HL-60 (cell line): ENCODE results near the gene NEDD8.

Experiments
- DNase-seq, 2 experiments: peaks; one replicate each; pipeline ENCODE4 v3.0.0-alpha.2; 2010 to 2020; ENCODE audit warnings: low read depth in 1 of 2, low spot score in 1 of 2
- H3K27ac ChIP-seq: fragments of 250-450 bp; sonication (Bioruptor Pico); replicated peaks from 2 replicates; pipeline ENCODE4 v1.5.1; 2020; ENCODE audit warnings: mild to moderate bottlenecking, moderate library complexity
- H3K27me3 ChIP-seq: fragments of 250-450 bp; sonication (Bioruptor Pico); 2 replicates; pipeline ENCODE4 v1.5.1; 2021; ENCODE audit warnings: mild to moderate bottlenecking, moderate library complexity; ENCODE audit not compliant: insufficient read depth, poor library complexity, severe bottlenecking
- H3K4me3 ChIP-seq: replicated peaks from 2 replicates; pipeline ENCODE4 v1.5.1; 2011; ENCODE audit warnings: mild to moderate bottlenecking, control low read depth, low read length; ENCODE audit not compliant: insufficient read depth
- GABPA ChIP-seq: IDR thresholded peaks from 2 replicates; pipeline ENCODE4 v1.6.1; 2012; ENCODE audit warnings: low read depth
- POLR2AphosphoS5 ChIP-seq: IDR thresholded peaks from 2 replicates; pipeline ENCODE4 v1.6.1; 2012; ENCODE audit warnings: low read depth
- SPI1 ChIP-seq: IDR thresholded peaks from 2 replicates; pipeline ENCODE4 v1.6.1; 2012; ENCODE audit warnings: low read depth, mild to moderate bottlenecking, borderline replicate concordance
- TF ChIP-seq, protein P1 (sequence below): IDR thresholded peaks from 2 replicates; pipeline ENCODE4 v1.6.1; 2012; ENCODE audit warnings: low read depth; ENCODE audit not compliant: insufficient replicate concordance
- TF ChIP-seq, protein P2 (sequence below): IDR thresholded peaks from one replicate; pipeline ENCODE4 v1.5.1; 2011; ENCODE audit warnings: low read length, control low read depth, inconsistent platforms; ENCODE audit not compliant: insufficient read depth

Gene NEDD8

DNA sequence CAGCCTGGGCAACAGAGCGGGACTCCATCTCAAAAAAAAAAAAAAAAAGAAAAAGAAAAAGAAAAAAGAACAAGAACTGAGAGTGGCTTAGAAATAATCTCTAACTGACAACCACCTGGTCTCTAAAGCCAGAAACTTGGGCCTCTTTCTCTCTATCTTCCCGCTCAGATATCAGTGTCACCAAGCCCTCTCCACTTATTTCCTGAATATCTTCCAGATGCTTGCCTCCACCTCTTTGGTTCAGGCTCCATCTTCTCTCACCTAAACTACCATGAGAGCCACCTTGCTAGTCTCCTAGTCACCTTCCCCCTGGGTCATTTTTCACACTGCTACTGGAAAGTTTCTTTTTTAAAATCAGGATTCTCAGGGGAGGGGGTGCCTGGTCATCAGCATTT is 35.1 kb downstream of the NEDD8 start:
- no peak for DNase-seq
- peak overlapping the region; percentile 79 for H3K4me3 ChIP-seq
- H3K27ac ChIP-seq, result peak overlapping the region; percentile 99

DNA sequence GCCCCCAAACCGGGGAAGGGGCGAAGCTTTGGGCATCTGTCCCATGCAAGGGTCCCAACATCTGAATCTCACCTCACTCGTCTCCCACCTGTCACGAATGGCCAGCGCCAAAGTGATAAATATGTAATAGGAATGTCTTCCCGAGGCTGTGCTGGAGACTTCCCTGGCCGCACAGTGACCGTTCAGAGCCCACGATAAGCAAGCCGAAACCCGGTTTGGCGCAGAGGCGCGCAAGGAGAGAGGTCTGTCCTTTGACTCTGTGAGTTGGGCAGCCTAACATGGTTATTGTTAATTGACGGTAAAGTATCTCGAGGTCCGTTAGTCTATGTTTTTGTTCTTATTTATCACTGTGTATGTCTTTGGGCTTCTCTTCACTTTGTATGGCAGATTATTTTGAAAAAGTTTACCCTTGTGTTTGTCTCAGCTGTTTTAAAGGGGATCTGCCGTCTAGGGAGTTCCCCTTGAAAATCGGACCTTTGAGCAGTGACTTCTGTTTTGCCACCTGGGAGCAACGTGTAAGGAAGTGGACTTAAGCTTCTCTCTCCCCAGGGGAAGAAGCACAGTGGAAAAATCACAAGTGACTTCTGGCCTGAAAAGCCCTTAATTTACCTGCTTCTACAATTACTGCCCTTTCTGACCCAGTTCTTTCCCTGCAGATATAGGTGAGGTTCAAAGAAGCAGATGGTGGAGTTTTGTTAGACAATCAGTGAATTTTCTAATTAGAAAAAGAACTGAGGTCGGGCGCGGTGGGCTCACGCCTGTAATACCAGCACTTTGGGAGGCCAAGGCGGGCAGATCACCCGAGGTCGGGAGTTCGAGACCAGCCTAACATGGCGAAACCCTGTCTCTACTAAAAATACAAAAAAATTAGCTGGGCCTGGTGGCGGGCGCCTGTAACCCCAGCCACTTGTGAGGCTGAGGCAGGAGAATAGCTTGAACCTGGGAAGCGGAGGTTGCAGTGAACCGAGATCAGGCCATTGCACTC is 35.8 kb downstream of the NEDD8 start:
- TF ChIP-seq POLR2AphosphoS5 (no peak), SPI1 (peak; percentile 88)
- TF ChIP-seq, protein P1, sequence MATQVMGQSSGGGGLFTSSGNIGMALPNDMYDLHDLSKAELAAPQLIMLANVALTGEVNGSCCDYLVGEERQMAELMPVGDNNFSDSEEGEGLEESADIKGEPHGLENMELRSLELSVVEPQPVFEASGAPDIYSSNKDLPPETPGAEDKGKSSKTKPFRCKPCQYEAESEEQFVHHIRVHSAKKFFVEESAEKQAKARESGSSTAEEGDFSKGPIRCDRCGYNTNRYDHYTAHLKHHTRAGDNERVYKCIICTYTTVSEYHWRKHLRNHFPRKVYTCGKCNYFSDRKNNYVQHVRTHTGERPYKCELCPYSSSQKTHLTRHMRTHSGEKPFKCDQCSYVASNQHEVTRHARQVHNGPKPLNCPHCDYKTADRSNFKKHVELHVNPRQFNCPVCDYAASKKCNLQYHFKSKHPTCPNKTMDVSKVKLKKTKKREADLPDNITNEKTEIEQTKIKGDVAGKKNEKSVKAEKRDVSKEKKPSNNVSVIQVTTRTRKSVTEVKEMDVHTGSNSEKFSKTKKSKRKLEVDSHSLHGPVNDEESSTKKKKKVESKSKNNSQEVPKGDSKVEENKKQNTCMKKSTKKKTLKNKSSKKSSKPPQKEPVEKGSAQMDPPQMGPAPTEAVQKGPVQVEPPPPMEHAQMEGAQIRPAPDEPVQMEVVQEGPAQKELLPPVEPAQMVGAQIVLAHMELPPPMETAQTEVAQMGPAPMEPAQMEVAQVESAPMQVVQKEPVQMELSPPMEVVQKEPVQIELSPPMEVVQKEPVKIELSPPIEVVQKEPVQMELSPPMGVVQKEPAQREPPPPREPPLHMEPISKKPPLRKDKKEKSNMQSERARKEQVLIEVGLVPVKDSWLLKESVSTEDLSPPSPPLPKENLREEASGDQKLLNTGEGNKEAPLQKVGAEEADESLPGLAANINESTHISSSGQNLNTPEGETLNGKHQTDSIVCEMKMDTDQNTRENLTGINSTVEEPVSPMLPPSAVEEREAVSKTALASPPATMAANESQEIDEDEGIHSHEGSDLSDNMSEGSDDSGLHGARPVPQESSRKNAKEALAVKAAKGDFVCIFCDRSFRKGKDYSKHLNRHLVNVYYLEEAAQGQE, result no peak
- Histone ChIP-seq H3K27me3 (no peaks in the 10 kb centered on the region), H3K4me3 (peak overlapping the region; percentile 79), H3K27ac (peak overlapping the region; percentile 99)
- peak; percentile 34 to 61 for DNase-seq

More for the DNA sequence above, 35.1 kb downstream of the NEDD8 start:
- TF ChIP-seq POLR2AphosphoS5, result no peak
- no peak for TF ChIP-seq SPI1
- TF ChIP-seq GABPA, result no peak
- TF ChIP-seq, protein P1, result no peak
- TF ChIP-seq, protein P2, sequence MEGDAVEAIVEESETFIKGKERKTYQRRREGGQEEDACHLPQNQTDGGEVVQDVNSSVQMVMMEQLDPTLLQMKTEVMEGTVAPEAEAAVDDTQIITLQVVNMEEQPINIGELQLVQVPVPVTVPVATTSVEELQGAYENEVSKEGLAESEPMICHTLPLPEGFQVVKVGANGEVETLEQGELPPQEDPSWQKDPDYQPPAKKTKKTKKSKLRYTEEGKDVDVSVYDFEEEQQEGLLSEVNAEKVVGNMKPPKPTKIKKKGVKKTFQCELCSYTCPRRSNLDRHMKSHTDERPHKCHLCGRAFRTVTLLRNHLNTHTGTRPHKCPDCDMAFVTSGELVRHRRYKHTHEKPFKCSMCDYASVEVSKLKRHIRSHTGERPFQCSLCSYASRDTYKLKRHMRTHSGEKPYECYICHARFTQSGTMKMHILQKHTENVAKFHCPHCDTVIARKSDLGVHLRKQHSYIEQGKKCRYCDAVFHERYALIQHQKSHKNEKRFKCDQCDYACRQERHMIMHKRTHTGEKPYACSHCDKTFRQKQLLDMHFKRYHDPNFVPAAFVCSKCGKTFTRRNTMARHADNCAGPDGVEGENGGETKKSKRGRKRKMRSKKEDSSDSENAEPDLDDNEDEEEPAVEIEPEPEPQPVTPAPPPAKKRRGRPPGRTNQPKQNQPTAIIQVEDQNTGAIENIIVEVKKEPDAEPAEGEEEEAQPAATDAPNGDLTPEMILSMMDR, result no peak
- no peaks in the 10 kb centered on the region for H3K27me3 ChIP-seq

DNA sequence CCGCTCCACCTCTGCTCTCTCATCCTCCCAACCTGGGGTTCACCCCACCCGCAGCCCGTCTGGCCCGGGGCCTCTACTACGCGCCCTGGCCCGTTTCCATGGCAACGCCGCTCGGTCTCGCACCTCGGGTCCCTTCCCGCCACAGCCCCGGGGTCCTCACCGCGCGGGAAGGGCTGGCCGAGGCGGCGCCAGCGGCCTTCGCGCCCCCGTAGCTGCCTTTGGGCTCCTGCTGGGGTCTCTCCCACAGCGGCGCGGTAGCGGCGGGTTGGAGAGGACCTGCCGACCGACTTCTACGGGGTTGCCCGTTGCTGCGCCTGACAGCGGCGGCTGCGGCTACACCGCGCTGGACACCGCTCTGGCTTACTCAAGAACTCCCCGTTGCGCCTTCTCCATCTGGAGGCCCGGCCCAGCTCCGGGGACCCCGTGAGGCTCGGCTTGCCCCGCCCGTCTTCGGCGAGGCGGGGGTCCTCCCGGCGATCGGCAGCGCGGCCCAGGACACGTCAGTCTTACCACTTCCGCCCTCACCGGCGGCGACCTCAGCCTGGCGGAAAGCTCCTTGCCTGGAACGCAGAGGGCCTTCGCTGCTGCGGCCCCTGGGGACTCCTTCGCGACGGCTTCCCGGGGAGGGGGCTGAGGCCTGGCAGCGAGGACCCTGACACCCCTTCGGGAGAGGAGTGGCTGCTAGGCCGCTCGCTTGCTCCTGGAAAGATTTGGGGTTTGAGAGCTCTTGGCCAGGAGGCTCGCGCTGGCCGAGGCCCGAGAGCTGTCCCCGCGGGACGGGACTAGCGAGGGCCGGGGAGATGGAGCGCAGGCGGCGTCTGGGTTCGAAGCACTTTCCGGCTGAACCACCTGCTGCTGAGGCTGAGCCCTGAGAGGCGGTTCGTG is 36.7 kb downstream of the NEDD8 start, which contains the start of gene TM9SF1:
Gene TM9SF1, minus strand, starts transcription at position 256 of the 885 bp plus-strand sequence. CDS start 422 bp downstream, outside the sequence.
- Histone ChIP-seq H3K27ac (peak within 1 kb of the TSS; percentile 99), H3K4me3 (peak within 1 kb of the TSS; percentile 79), H3K27me3 (no peaks in the 10 kb centered on the region)
- TF ChIP-seq, protein P2, result no peak
- TF ChIP-seq, protein P1, result peak; percentile 51
- TF ChIP-seq POLR2AphosphoS5, result peak; percentile 85
- TF ChIP-seq SPI1, result peak; percentile 34; the same call in 1 of the 2 replicates
- TF ChIP-seq GABPA, result peak; percentile 81
- DNase-seq, result peak; percentile 88 to 91
